Activated CD8-positive, alpha-beta T cell treated with anti-CD3 and anti-CD28 coated beads, Interleukin-2, amount 10 ng/mL, durations not matched to agents 7 days and 5 days (primary cell): Measurements from ENCODE around the gene VPS33B. TPM values are rescaled to one million over a fixed set of nuclear protein-coding genes. Genes with fewer than 3 reads are reported as not detected.

Source experiments
- ATAC-seq: fragments of 150-1000 bp; cut with Tn5 transposase; one replicate; pipeline ENCODE4 v1.10.0; 2021; ENCODE audit warnings: moderate library complexity
- CTCF ChIA-PET: fragments of 350-600 bp; sonication (Branson Sonifier 250); formaldehyde crosslinking; loops from one replicate; lab custom pipeline; 2021; ENCODE audit warnings: antibody characterized with exemption; lab: Charles Lee
- POLR2A ChIA-PET: fragments of 350-600 bp; sonication (Branson Sonifier 250); formaldehyde crosslinking; loops from one replicate; lab custom pipeline; 2021; ENCODE audit warnings: antibody characterized with exemption; lab: Charles Lee
- DNase-seq: peaks from one replicate; pipeline ENCODE4 v3.0.0-alpha.2; 2020
- H3K27ac Mint-ChIP-seq: one replicate; pipeline ENCODE4 v1.8.0; 2021; ENCODE audit warnings: mild to moderate bottlenecking, mixed read lengths
- H3K27me3 Mint-ChIP-seq: one replicate; pipeline ENCODE4 v1.8.0; 2021; ENCODE audit warnings: low read depth, mixed read lengths
- H3K36me3 Mint-ChIP-seq: one replicate; pipeline ENCODE4 v1.8.0; 2021; ENCODE audit warnings: low read depth, mixed read lengths
- H3K4me1 Mint-ChIP-seq: one replicate; pipeline ENCODE4 v1.8.0; 2021; ENCODE audit warnings: low read depth, mixed read lengths
- H3K4me3 Mint-ChIP-seq: one replicate; pipeline ENCODE4 v1.8.0; 2021; ENCODE audit warnings: mild to moderate bottlenecking, mixed read lengths
- H3K9me3 Mint-ChIP-seq: one replicate; pipeline ENCODE4 v1.8.0; 2022; ENCODE audit warnings: mixed read lengths; ENCODE audit not compliant: insufficient read depth
- total RNA-seq, 2 experiments: library from RNA; stranded (reverse); gene quantifications; one replicate each; pipeline ENCODE4 v1.2.3, GENCODE V29; 2021

Gene VPS33B
- total RNA-seq, 2 experiments from 2014 or later: 16.6 to 21.2 TPM

DNA sequence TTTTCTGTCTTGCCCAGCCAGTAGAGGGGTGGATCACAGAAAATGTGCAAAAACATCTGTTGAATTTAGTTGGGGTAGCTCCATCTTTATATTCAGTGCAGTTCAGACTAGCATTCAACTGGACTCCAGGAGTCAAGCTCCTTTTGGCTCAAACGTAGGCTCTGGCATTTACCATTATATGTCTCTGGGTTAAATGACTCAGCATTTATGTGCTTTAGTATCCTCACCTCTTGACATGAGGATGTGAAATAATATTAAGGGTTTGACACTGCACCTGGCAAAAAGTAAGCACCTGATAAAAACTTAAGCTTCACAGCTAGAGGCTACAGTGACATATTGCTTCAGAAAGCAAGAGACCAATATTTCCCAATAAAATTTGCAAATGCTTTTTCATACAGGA is 42.8 kb downstream of the VPS33B start:
- ChIA-PET POLR2A (interaction anchor here (0.6 to 1.1 kb wide), 2 partner anchors 14 to 53 kb away, joined by 3 read pairs; no protein-coding TSS in a partner anchor), CTCF (interaction anchor here (1.1 to 1.8 kb wide), 5 partner anchors 20 to 53 kb away, joined by 3 to 8 read pairs (median 4); partner anchors contain the start of genes HDDC3 and VPS33B)
- peaks cover 18% of the 10 kb centered on the region for H3K4me1 Mint-ChIP-seq
- ATAC-seq (no peak), DNase-seq (no peak)
- no peaks in the 10 kb centered on the region for H3K27me3 Mint-ChIP-seq
- H3K9me3 Mint-ChIP-seq: no peaks in the 10 kb centered on the region
- peak overlapping the region; percentile 19 for H3K27ac Mint-ChIP-seq
- H3K36me3 Mint-ChIP-seq: peaks cover 82% of the 10 kb centered on the region
- H3K4me3 Mint-ChIP-seq: no peak overlapping the region

DNA sequence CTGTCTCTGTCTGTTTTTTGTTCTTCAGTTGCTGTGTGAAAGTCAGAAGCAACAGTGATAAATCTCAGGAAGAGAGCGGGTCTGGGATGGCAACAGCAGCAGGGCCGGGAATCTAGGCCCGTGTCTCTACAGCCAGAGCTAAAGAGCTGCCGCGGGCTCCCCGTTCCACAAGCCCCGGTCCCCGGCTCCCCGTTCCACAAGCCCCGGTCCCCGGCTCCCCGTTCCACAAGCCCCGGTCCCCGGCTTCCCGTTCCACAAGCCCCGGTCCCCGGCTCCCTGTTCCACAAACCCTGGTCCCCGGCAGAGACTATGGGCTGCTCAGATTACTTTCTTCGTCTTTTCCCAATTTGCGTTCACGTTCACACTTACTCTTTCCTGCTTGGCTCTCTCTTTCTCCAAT is 48.2 kb downstream of the VPS33B start:
- no peaks in the 10 kb centered on the region for H3K27me3 Mint-ChIP-seq
- H3K9me3 Mint-ChIP-seq: no peaks in the 10 kb centered on the region
- POLR2A ChIA-PET: no interaction called here
- no peak overlapping the region for H3K27ac Mint-ChIP-seq
- no peaks in the 10 kb centered on the region for H3K4me1 Mint-ChIP-seq
- ATAC-seq (no peak), DNase-seq (no peak)
- H3K4me3 Mint-ChIP-seq: no peak overlapping the region
- H3K36me3 Mint-ChIP-seq: peaks cover 73% of the 10 kb centered on the region
- CTCF ChIA-PET: no interaction called here

DNA sequence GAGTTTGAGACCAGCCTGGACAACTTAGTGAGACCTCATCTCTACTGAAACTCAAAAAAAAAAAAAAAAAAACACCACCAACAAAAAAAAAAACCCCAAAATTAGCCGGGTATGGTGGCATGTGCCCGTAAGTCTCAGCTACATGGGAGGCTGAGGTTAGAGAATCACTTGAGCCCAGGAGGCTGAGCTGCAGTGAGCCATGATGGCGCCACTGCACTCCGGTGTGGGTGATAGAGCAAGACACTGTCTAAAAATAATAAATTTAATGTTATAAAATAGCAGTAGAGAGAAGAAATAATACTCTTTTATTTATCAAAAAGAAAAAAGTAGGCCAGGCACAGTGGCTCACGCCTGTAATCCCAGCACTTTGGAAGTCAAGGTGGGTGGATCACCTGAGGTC is 50.3 kb downstream of the VPS33B start:
- Mint-ChIP-seq H3K9me3 (no peaks in the 10 kb centered on the region), H3K27me3 (no peaks in the 10 kb centered on the region), H3K36me3 (peaks cover 79% of the 10 kb centered on the region), H3K27ac (no peak overlapping the region), H3K4me3 (no peak overlapping the region), H3K4me1 (no peaks in the 10 kb centered on the region)
- ATAC-seq (no peak), DNase-seq (no peak)
- ChIA-PET POLR2A (no interaction called here), CTCF (interaction anchor here (0.9 to 1.5 kb wide), 4 partner anchors 14 to 300 kb away, joined by 3 to 4 read pairs (median 3); no protein-coding TSS in a partner anchor)

DNA sequence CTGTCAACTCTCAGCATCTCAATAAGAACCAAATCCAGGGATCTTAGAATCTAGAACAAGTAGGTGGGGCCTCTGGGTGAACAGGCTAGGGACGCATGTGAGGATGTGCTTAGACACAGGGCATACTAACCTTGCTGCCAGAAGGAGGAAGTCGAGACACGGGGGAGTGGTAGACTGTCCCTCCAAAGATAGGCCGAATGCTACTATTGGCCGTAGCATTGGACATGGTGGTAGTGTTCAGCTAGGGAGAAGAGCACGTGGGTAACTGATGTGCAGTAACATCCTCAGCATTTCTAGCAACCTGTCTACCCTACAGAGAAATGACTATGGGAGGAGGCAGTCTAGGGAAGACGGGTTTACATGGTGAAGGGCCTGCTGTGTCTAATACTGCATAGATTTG is 52.1 kb downstream of the VPS33B start:
- ChIA-PET POLR2A (no interaction called here), CTCF (interaction anchor here (0.9 kb wide), 1 partner anchor 14 kb away, joined by 4 read pairs; no protein-coding TSS in a partner anchor)
- H3K36me3 Mint-ChIP-seq: peaks cover 80% of the 10 kb centered on the region
- no peaks in the 10 kb centered on the region for H3K27me3 Mint-ChIP-seq
- ATAC-seq: no peak
- H3K9me3 Mint-ChIP-seq: no peaks in the 10 kb centered on the region
- no peaks in the 10 kb centered on the region for H3K4me1 Mint-ChIP-seq
- H3K4me3 Mint-ChIP-seq: no peak overlapping the region
- H3K27ac Mint-ChIP-seq: no peak overlapping the region
- DNase-seq: no peak

DNA sequence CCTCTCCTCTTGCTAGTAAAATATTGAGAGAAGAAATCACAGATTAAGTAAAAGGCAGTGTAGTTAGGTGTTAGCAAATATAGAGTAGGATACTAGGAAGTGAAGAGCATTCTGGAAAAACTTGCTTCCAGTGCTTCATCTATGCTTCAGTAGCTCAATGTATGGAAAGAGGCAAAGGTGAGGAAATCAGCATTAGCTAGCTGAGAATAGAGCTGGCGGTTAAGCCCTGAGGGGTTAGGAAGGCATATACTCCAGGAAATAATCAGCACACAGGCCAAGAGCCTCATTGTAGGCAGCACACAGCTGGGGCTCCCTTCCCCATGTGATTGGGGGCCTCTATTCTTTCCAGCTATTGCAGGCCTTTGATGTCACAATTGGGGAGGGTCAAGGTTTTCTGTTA is 54.0 kb downstream of the VPS33B start:
- ChIA-PET POLR2A (no interaction called here), CTCF (interaction anchor here (1.0 to 2.9 kb wide), 2 partner anchors 12 to 65 kb away, joined by 4 to 18 read pairs; no protein-coding TSS in a partner anchor)
- Mint-ChIP-seq H3K27me3 (no peaks in the 10 kb centered on the region), H3K27ac (no peak overlapping the region), H3K36me3 (peaks cover 80% of the 10 kb centered on the region), H3K4me1 (no peaks in the 10 kb centered on the region), H3K4me3 (no peak overlapping the region), H3K9me3 (no peaks in the 10 kb centered on the region)
- DNase-seq (no peak), ATAC-seq (no peak)

DNA sequence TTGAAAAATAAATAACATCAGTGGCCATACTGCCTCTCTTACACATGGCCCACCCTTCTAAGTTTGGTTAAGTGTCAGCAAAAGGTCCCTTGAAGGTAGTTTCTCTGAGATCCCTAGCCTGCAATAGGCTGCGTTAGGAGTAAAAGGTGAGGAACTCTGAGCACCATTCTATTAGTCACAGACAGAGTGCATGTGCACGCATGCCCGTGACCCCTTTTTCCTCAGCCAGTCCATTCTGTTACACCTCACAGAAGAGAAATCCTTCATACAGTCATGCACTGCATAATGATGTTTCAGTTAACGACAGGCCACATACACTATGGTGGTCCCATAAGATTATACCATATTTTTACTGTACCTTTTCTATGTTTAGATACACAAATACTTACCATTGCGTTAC is 55.2 kb downstream of the VPS33B start:
- Mint-ChIP-seq H3K27me3 (no peaks in the 10 kb centered on the region), H3K9me3 (no peaks in the 10 kb centered on the region), H3K36me3 (peaks cover 80% of the 10 kb centered on the region), H3K4me1 (no peaks in the 10 kb centered on the region), H3K27ac (no peak overlapping the region), H3K4me3 (no peak overlapping the region)
- POLR2A ChIA-PET: interaction anchor here (0.9 to 1.5 kb wide), 3 partner anchors 10 to 16 kb away, joined by 3 to 6 read pairs (median 3); no protein-coding TSS in a partner anchor
- CTCF ChIA-PET: interaction anchor here (0.6 to 2.9 kb wide), 4 partner anchors 10 to 82 kb away, joined by 3 to 18 read pairs (median 4); no protein-coding TSS in a partner anchor
- DNase-seq (no peak), ATAC-seq (no peak)

DNA sequence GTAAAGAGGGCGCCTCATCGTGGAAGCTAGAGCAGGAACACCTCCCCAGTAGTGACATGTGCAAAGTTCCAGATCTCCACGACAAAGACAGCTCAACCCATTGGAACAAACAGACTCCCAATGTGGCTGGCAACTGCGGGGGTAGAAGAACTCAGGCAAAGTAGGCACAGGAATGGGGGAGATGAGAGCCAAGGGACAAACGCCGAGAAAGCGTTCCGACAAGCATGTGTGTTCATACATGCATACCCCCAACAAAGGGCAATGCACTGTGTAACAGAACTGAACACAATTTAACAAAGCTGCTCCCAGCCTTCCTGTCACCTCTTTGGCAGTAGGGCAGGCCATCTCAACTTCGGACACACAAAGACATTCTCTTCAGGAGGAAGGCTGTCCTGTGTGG is 56.1 kb downstream of the VPS33B start:
- ChIA-PET POLR2A (interaction anchor here (0.9 to 1.5 kb wide), 4 partner anchors 10 to 17 kb away, joined by 3 to 6 read pairs (median 4); partner anchors contain the start of gene RCCD1), CTCF (interaction anchor here (1.4 to 2.9 kb wide), 3 partner anchors 10 to 83 kb away, joined by 3 to 18 read pairs (median 6); no protein-coding TSS in a partner anchor)
- Mint-ChIP-seq H3K4me3 (no peak overlapping the region), H3K9me3 (no peaks in the 10 kb centered on the region), H3K4me1 (no peaks in the 10 kb centered on the region), H3K27ac (no peak overlapping the region), H3K36me3 (peaks cover 89% of the 10 kb centered on the region), H3K27me3 (no peaks in the 10 kb centered on the region)
- ATAC-seq (no peak), DNase-seq (no peak)

DNA sequence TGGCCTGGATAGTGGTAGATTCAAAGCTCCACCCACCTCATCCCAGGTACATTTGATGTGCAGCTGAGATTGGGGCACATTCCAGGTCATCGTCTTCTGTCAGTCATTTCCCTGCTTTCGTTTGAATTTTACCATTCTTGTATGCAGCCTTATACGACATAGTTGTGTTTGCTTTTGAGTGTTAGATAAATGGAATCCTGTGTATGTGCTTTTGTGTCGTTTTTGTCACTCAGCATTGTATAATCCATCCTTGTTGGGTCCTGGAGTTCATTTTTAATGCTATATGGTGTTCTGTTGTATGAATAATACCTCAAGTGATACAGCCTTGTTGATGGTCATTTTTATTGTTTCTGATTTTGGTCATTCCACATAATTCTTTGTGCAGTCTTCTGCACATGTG is 60.4 kb downstream of the VPS33B start:
- Mint-ChIP-seq H3K4me1 (peaks cover 5% of the 10 kb centered on the region), H3K27ac (peak overlapping the region; percentile 48), H3K36me3 (peaks cover 72% of the 10 kb centered on the region), H3K4me3 (no peak overlapping the region), H3K27me3 (no peaks in the 10 kb centered on the region), H3K9me3 (no peaks in the 10 kb centered on the region)
- POLR2A ChIA-PET: no interaction called here
- CTCF ChIA-PET: no interaction called here
- no peak for DNase-seq
- ATAC-seq: no peak

DNA sequence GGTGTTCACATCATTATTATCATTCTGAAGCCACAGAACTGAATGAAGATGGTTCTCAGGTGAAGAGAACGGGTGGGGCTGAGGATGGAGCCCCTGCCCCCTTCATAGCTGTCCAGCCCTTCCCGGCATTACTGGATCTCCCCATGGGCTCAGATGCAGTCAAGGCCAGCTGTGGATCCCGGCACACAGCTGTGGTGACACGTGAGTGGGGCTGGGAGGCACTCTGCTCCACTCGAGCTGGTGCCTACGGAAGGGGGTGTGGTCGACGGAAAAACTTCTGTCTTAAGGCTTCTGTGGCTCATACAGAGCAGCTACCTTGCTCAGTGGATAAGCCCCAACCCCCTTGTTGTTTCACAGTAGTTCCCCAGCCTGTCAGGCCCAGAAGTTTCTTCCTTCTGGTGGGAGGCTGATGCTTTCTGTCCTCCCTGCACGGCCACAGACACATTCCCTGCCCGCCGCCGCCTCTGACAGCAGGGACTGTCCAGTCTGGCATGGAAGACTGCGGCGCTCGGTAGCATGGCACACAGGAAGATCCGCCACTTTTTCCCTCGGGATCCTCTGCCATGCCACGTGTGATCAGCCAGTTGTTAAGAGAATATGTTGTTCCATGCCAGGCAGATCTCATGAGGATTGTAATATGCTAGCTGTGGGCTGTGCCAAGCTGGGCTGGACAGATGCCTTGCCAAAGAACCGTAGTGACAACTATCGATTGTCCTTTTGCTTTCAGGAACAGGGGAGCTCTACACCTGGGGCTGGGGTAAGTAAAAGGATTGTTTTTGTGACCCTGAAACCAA is 61.9 kb downstream of the VPS33B start:
- Mint-ChIP-seq H3K9me3 (no peaks in the 10 kb centered on the region), H3K4me1 (peaks cover 9% of the 10 kb centered on the region), H3K4me3 (no peak overlapping the region), H3K36me3 (peaks cover 64% of the 10 kb centered on the region), H3K27me3 (no peaks in the 10 kb centered on the region), H3K27ac (no peak overlapping the region)
- no peak for DNase-seq
- POLR2A ChIA-PET: no interaction called here
- CTCF ChIA-PET: interaction anchor here (0.9 to 1.5 kb wide), 3 partner anchors 20 to 89 kb away, joined by 3 to 4 read pairs (median 3); no protein-coding TSS in a partner anchor
- no peak for ATAC-seq

DNA sequence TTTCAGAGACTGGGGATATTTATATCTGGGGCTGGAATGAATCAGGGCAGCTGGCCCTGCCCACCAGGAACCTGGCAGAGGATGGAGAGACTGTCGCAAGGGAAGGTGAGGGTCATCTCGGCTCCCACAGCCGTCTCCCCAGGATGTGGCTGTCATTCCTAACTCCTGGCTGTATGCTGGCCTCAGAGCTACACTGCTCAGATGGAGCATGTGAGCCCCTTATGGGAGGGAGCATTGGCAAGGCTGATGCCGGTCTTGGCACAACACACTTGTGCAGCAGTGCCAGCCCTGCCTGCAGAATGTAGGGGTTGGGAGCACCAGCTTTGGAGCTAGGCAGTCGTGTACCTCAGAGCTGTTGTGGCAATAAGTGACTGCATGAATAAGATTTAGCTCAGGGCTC is 62.5 kb downstream of the VPS33B start:
- H3K27me3 Mint-ChIP-seq: no peaks in the 10 kb centered on the region
- peaks cover 59% of the 10 kb centered on the region for H3K36me3 Mint-ChIP-seq
- ChIA-PET POLR2A (no interaction called here), CTCF (interaction anchor here (0.9 to 1.8 kb wide), 4 partner anchors 20 to 312 kb away, joined by 3 to 5 read pairs (median 4); no protein-coding TSS in a partner anchor)
- H3K4me3 Mint-ChIP-seq: no peak overlapping the region
- H3K4me1 Mint-ChIP-seq: peaks cover 9% of the 10 kb centered on the region
- no peaks in the 10 kb centered on the region for H3K9me3 Mint-ChIP-seq
- no peak overlapping the region for H3K27ac Mint-ChIP-seq
- ATAC-seq (no peak), DNase-seq (no peak)

DNA sequence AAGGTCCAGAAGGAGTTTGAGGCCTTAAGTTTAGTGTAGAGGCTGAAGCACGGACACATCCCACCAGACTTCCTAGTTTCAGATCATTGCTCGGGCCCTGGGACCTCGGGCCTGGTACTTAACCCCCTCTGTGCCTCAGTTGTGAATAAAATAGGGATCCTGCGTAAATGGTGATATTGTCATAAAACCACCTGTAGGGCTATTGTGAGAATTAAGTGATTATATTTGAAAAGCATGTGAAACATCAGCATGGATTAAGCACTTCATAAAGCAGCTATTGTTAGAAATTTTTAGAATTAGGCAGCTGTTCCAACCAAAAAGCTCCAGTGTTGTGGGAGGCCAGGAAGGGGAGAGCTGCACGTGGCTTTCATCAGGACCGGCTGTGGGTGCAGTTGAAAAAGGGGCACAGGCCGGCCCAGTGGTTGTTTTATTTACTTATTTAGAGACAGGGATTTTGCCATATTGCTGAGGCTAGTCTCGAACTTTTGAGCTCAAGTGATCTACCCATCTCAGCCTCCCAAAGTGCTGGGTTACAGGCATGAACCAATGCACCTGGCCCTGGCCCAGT is 63.3 kb downstream of the VPS33B start:
- Mint-ChIP-seq H3K27me3 (no peaks in the 10 kb centered on the region), H3K9me3 (no peaks in the 10 kb centered on the region), H3K4me3 (no peak overlapping the region), H3K27ac (no peak overlapping the region), H3K4me1 (peaks cover 13% of the 10 kb centered on the region), H3K36me3 (peaks cover 54% of the 10 kb centered on the region)
- DNase-seq (no peak), ATAC-seq (no peak)
- ChIA-PET POLR2A (no interaction called here), CTCF (interaction anchor here (0.9 to 5.0 kb wide), 7 partner anchors 21 to 313 kb away, joined by 3 to 36 read pairs (median 4); no protein-coding TSS in a partner anchor)
